HG03575 (cell line): Measurements from ENCODE around the gene ACAT2.

Experiments used
- ATAC-seq: cut with Tn5 transposase; IDR thresholded peaks from one replicate; pipeline ENCODE4 v1.9.1; 2021; ENCODE audit not compliant: unreplicated experiment, insufficient number of reproducible peaks, low FRiP score; ENCODE audit errors: extremely low read depth

The ACAT2 gene

DNA sequence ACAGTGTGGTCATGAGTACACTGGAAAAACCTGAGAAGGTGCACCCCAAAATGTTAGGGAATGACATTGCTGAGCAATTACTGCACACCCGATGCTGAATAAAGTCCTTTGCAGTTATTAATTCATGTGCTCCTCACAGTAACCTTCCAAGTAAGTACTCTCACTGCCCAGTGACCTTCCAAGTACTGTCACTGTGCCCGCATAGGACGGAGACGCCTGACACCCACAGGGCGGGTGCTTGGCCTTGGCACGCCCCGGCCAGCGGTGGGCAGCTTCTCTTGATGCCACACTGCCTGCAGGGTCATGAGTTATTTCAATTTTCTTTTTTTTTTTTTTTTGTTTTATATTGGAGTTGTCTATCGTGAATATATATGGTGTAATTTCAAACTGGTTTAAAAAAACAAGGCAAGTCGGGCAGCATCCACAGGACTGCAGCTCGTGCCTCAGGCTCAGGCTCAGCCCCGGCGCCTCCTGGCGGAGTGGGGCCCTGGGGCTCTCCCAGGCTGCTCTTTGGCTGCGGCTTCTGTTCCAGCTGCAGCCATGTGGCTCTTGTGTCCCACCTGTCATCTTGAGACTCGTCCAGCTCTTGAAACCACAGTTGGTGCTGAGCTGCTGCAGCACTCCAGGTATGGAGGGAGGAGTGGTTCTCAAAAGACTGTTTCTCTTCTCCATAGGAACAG lies 65.3 kb downstream of the ACAT2 start:
- ATAC-seq, result no peak

DNA sequence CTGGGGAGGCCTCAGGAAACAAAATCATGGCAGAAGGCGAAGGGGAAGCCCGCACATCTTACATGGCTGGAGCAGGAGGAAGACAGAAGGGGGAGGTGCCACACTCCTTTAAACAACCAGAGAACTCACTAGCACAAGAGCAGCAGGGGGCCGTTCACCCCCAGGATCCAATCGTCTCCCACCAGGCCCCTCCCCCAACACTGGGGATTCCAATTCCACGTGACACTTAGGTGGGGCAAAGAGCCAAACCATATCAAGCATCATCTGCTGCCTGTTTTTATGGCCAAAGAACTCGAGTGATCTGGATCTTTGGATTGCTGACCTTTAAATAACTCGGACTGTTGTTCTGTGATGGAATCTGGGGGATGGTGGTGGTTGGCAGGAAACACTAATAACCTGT lies 66.2 kb downstream of the ACAT2 start:
- ATAC-seq, result no peak
